Lower leg skin (tissue), 4 donors: ENCODE measurements around the gene MBD4. TPM values are rescaled to one million over a fixed set of nuclear protein-coding genes. Genes with fewer than 3 reads are reported as not detected.

Experiments used
- DNase-seq, 2 donors: peaks; one replicate each; pipeline ENCODE4 v3.0.0-alpha.2; 2019; ENCODE audit warnings: low spot score in 2 of 2
- H3K4me3 ChIP-seq: fragments of 200-600 bp; sonication (generic); 2 replicates; pipeline ENCODE4 v1.5.1; 2017; ENCODE audit warnings: mild to moderate bottlenecking, low read depth; ENCODE audit not compliant: poor library complexity, severe bottlenecking
- POLR2A ChIP-seq, 2 donors: fragments of 450-650 bp; IDR thresholded peaks; one replicate each; pipeline ENCODE4 v1.6.1; 2016 to 2017; ENCODE audit warnings: antibody characterized with exemption in 2 of 2, mild to moderate bottlenecking in 1 of 2, moderate library complexity in 1 of 2
- WGBS, 2 donors: methylation state at CpG; one replicate each; pipeline ENCODE4 v1.1.5; 2018; 5-methylcytosine and 5-hydroxymethylcytosine counted together
- intact Hi-C: fragments of 100-400 bp; cut with DNase I; formaldehyde crosslinking; loops from one replicate; pipeline ENCODE4 v1.15.0; 2023; ENCODE audit warnings: low total_unique reads
- total RNA-seq, 4 donors: library from RNA; depleted of rRNA; stranded (reverse); fragments of >200 nt; gene quantifications; one replicate each; pipeline ENCODE4 v1.1.0, GENCODE V29; 2016
- TF ChIP-seq, protein P1 (sequence below), 3 donors: fragments of 450-650 bp; IDR thresholded peaks; one replicate each; pipeline ENCODE4 v1.5.1; 2016; ENCODE audit warnings: antibody characterized with exemption in 3 of 3, mild to moderate bottlenecking in 3 of 3, moderate library complexity in 2 of 3

The MBD4 gene
- total RNA-seq, 4 donors from 2014 or later, result 14.5 to 36.9 (median 18.4) TPM

DNA sequence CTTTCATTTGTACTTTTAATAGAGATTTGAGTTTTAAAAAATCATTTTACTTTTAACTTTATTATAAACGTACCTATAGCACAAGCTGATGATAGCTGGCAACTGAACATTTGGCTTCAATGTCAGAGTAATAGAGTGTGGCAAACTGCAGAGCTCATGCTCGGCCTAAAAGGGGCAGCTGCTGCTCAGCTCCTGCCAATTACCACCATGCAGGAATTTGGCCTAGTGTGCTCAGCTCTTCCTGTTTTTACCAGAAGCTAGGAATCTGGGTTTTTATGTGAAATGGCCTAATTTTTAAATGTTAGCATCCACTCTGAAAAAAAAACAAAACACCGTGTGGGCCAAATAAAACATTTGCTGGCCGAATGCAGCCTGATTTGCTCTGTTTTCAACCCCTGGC is 2.0 kb upstream of the MBD4 start:
- peak in 1 of 2 donors; percentile 32 for DNase-seq
- no peak overlapping the region for H3K4me3 ChIP-seq
- intact Hi-C loops, result no loop called here
- 9 to 30% methylated on average over 4 of the region's 4 CpGs for WGBS, 2 donors
- TF ChIP-seq POLR2A (IDR thresholded peaks at IDR 0.05), result no peak
- TF ChIP-seq, protein P1, sequence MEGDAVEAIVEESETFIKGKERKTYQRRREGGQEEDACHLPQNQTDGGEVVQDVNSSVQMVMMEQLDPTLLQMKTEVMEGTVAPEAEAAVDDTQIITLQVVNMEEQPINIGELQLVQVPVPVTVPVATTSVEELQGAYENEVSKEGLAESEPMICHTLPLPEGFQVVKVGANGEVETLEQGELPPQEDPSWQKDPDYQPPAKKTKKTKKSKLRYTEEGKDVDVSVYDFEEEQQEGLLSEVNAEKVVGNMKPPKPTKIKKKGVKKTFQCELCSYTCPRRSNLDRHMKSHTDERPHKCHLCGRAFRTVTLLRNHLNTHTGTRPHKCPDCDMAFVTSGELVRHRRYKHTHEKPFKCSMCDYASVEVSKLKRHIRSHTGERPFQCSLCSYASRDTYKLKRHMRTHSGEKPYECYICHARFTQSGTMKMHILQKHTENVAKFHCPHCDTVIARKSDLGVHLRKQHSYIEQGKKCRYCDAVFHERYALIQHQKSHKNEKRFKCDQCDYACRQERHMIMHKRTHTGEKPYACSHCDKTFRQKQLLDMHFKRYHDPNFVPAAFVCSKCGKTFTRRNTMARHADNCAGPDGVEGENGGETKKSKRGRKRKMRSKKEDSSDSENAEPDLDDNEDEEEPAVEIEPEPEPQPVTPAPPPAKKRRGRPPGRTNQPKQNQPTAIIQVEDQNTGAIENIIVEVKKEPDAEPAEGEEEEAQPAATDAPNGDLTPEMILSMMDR (IDR thresholded peaks at IDR 0.05), result no peak

DNA sequence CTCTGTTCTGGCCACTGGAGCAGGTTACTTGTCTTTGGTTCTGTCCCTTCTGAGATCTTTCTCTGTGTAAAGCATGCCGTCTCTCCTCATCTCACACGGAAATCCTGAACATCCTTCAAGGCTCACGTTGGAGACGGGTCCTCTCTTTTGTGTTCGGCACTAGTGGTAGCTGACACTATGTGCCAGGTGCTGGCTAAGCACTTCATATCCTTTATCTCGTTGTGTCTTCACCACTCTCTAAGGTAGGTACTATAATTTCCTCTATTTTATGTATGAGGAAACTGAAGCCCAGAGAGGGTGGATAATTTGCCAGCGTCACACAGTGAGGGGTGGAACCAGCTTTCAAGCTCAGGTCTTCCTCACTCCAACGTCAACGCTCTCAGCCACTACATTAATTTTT is 1.5 kb upstream of the MBD4 start:
- H3K4me3 ChIP-seq, result no peak overlapping the region
- no peak for TF ChIP-seq POLR2A (IDR thresholded peaks at IDR 0.05)
- TF ChIP-seq, protein P1 (IDR thresholded peaks at IDR 0.05), result no peak
- intact Hi-C loops, result no loop called here
- no peak for DNase-seq
- WGBS, 2 donors, result 24 to 29% methylated on average over 9 of the region's 9 CpGs

DNA sequence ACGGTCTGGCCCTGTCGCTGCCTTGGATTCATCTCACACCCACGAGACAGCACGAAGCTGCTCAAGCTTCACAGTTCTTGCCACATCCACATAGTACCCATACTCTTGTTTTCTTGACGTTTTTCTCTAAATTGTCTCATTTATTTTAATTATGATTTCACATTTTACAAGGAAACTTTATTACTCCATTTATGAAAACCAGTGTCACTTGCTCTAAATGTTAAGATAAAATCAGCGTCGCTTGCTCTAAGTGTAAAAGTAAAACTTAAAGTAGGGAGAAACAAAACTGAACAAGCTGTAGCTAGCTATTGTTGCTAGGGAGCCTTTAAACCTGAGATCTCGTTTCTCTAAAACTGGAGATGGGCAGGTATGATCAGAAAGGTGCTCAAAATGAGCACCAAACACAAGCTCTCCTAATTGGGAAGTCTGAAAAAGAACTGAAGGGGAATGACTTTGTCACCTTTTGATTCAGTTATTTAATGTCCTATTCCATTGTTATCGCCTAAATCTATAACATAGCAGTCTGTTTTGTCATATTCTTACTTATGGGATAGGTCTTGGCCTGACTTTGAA is 956 bp upstream of the MBD4 start:
- no peak for TF ChIP-seq POLR2A (IDR thresholded peaks at IDR 0.05)
- TF ChIP-seq, protein P1 (IDR thresholded peaks at IDR 0.05), result no peak
- intact Hi-C loops, result no loop called here
- 6% methylated on average over 9 of the region's 9 CpGs for WGBS, 2 donors
- peak overlapping the region; percentile 68 for H3K4me3 ChIP-seq
- no peak for DNase-seq

DNA sequence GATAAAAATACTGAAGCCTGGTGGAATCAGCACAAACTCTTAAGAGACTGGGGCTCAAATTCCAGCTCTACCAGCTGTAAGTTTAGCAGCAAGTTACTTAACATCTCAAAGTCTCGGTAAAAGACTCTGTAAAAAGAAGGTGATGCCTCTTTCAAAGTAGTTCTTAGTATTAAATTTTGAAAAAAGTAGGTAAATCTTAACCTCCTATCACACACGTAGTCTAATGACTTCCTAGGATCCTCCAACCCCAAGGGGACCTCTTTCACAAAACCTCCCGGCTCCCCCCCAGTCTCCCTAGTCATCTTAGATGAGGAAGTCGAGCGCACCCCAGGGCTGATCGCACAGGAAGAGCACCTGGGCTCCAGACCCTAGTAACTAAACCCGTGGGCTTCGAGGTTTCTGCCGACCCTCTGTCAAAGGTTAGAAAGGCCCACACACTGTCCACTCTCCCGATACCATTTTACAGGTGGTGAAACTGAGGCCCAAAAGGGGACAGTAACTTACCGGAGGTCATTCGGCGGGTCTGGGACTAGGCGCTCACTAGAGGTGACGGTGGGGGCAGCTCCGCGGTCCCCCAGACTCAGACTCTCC is 427 bp downstream of the MBD4 start:
- WGBS, 2 donors, result 0 to 2% methylated on average over 10 to 17 of the region's 17 CpGs
- TF ChIP-seq, protein P1 (IDR thresholded peaks at IDR 0.05), result no peak
- no peak for TF ChIP-seq POLR2A (IDR thresholded peaks at IDR 0.05)
- intact Hi-C loops, result no loop called here
- DNase-seq, result peak; percentile 42 to 89
- H3K4me3 ChIP-seq, result peak overlapping the region; percentile 74

DNA sequence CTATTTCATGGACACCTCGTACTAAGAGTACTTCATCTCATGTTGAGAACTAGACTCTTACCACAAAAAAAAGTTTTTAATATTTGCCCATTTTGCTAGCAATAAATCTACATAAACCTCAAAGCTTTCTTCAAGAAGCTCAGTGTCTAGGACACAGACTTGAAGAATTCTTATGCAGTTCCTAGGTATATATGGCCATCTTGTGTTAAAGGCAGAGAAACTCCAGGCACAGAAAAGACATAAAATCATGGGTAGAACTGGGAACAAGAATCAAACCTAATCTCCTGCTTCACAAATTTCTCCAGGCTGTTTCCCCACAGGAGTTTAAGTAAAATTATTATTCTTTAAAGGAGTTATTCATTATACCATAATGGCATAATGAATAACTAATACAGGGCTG is 4.4 kb downstream of the MBD4 start:
- WGBS, 2 donors, result 49 to 76% methylated on average over 1 of the region's 1 CpG
- no peak overlapping the region for H3K4me3 ChIP-seq
- intact Hi-C loops, result no loop called here
- TF ChIP-seq POLR2A (IDR thresholded peaks at IDR 0.05), result no peak
- TF ChIP-seq, protein P1 (IDR thresholded peaks at IDR 0.05), result no peak
- no peak for DNase-seq

DNA sequence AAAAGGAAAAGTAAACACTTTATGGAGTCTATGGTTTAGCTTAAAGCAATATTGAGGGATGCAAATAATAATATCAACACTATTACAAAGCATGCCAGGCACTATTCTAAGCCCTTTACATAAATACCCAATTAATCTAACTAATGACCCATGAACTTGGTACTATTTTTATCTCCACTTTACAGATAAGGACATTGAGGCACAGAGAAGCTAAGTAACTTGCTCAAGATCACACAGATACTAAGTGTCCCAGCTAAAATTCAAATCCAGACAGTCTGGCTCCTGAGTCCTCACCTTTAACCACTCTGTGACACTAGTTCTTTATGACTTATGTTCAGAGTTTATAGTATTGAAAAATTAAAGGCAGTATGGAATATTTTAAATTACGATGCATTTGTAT is 5.6 kb downstream of the MBD4 start:
- DNase-seq, result no peak
- intact Hi-C loops, result no loop called here
- no peak for TF ChIP-seq POLR2A (IDR thresholded peaks at IDR 0.05)
- TF ChIP-seq, protein P1 (IDR thresholded peaks at IDR 0.05), result no peak
- 97 to 99% methylated on average over 1 of the region's 1 CpG for WGBS, 2 donors
- H3K4me3 ChIP-seq, result no peak overlapping the region
